T-helper 2 cell (primary cell): ENCODE measurements around the gene DUSP22.
"Not testable (repeated sequence)": the region's sequence is repeated elsewhere in the genome, so short reads cannot be mapped to it uniquely, and the experiment has no call there.

ENCODE experiments used
- DNase-seq, 5 experiments: peaks; one replicate each; pipeline versions ENCODE4 v3.0.0 to v3.0.0-alpha.2; 2012 to 2022
- total RNA-seq, 2 donors: gene quantifications; one replicate each; lab custom pipeline; 2026; lab: John Stamatoyannopoulos, UW

Gene DUSP22, protein sequence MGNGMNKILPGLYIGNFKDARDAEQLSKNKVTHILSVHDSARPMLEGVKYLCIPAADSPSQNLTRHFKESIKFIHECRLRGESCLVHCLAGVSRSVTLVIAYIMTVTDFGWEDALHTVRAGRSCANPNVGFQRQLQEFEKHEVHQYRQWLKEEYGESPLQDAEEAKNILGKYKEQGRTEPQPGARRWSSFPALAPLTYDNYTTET
- total RNA-seq, result 29.0 to 33.0 reads per million in 2 donors

DNA sequence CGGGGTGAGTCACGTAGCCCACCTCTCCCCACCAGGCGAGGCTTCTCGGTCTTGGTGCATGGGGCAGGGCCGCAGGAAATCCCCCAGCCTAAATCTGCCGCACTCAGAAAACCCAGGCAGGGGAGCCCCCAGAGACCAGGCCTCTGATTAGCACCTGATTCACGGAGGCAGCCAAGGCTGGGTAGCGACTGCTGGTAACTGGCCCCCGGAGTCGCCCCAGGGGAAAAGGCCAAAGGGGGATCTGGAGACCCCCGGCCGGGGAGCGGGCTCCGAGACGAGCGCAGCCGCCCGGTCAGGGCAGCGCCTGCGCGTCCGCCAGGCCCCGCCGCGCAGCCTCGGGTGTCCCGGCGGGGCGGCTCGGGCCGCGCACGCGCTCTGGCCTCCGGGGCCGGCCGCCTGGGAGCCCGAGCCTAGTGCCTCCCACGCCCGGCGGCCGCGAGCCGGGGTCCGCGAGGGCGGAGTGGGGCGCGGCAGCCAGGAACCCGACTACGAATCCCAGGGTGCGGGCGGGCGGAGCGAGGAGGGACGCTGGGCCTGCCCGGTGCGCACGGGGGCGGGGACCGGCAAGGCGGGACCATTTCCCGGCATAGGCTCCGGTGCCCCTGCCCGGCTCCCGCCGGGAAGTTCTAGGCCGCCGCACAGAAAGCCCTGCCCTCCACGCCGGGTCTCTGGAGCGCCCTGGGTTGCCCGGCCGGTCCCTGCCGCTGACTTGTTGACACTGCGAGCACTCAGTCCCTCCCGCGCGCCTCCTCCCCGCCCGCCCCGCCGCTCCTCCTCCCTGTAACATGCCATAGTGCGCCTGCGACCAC is at the start of gene DUSP22:
Gene DUSP22, plus strand, starts transcription at position 791 of the 809 bp plus-strand sequence. CDS start 53 bp downstream, outside the sequence.
- DNase-seq, result peak; percentile 54 to 85 (median 65)

DNA sequence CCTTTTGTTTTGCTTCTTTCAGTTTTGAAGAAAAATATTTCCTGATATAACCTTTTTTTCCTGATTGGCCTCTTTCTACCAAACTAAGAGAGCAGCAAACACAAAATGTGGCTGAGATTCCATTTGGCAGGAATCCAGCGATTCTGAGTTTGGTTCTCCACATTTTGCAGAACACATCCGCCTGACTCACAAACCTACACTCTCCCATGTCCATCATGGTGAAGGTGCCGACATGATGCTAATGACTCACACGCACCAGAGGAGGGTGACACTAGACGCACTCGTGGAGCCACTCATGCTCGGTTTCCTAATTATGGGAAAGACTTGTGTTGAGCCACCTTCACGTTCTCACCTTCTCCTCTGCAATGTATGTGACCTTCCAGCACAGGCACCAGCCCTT is 45.9 kb upstream of the DUSP22 start:
- no peak for DNase-seq

- DNase-seq, result no peak
Measured at GRCh38 chr6:247351-247750, 44.9 kb upstream of the DUSP22 start.

DNA sequence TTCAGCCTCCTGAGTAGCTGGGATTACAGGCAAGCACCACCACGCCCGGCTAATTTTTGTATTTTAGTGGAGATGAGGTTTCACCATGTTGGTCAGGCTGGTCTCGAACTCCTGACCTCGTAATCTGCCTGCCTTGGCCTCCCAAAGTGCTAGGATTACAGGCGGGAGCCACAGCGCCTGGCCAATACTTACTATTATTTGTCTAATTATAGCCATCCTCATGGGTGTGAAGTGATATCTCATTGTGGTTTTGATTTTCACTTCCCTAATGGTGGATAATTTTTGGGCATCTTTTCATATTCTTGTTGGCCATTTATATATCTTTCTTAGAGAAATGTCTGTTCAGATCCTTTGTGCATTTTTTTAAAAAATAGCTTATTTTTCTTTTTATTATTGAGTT is 44.2 kb upstream of the DUSP22 start:
- not testable (repeated sequence) for DNase-seq

GRCh38 chr6:250676-251075 is 41.6 kb upstream of the DUSP22 start:
- DNase-seq, result no peak

DNA sequence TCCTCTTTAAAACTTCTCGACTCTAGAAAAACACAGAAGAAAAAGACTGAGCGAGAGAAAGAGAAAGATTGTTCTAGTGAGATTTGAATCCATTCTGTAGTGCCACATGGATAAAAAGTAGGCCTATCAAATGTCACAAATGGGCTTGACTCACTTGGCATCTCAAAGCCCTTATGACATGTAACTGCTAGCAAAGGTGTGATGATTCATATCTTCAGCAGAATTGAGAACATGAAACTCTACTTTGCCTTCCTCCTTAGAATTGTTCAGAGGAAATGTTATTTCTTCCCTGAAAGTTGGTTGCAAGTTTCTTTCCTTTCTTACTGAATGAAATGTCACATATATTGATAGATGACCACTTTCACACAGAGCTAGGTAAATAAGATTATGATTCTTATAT is 40.4 kb upstream of the DUSP22 start:
- peak in 1 of 5 experiments; percentile 66 for DNase-seq

DNA sequence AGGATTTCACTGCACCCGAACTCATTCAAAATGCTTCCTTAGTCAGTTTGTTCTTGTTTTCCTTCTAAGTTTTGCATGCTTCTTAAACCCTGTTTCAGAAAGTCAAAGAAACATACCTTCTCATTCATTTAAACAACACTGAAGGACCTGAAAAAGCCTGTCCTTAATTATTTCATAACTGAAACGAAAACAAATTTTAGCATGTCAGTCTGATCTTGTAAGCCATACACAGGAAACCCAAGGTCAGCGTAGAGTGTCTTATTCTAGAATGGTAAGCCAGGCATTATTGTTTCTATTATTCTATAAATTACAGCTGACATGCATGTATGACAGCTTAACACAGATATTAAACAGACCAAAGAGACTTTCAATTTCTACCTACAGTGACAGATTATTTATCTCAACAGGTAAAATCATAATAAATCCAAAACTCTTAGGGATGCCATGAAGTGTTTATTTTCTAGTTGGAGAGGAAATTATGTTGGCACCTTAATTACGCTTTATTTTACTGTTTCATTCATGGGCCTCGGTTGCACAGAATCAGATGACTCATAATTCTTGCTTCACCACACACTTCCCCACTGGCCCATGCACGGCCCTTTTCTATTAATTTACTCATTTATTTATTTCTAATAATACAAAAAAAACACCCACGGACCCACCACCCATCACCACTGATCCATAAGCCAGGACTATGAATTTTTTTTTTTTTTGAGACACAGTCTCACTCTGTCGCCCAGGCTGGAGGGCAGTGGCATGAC is 39.3 kb upstream of the DUSP22 start:
- no peak for DNase-seq

GRCh38 chr6:254016-254415 is 38.3 kb upstream of the DUSP22 start:
- DNase-seq, result no peak

GRCh38 chr6:255041-255750 is 37.1 kb upstream of the DUSP22 start:
- DNase-seq, result no peak

DNA sequence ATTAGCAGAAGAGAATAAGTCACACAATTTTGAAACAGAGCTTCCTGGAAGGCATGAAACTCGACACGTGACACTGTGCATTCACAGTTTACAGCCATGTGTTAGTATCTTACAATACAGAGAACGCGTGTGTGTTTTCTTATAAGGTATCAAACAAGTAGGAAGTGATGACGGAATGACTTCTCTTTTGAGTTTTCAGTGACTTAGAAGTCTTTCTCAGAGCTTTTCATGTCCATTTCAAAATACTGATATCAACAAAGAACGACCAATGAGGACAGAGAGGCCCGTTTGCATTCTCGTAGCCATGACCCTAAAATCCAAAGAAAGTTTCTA is 36.6 kb upstream of the DUSP22 start:
- DNase-seq, result no peak

DNA sequence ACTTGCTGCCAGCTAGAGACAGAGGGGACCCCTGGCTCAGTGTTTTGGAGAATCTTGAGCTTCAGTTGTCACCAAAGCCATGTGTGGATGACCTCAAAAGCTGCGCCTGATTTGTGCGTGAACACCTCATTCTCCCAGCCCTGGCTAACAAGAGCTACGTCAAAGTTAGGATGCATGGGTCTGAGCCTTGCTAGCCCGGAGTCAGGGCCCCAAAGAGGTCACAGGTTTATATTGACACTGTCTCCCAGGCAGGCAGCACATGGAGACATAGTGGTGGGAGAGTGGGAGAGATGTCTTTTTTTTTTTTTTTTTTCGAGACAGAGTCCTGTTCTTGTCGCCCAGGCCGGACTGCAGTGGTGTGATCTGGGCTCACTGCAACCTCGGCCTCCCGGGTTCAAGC is 36.1 kb upstream of the DUSP22 start:
- no peak for DNase-seq

DNA sequence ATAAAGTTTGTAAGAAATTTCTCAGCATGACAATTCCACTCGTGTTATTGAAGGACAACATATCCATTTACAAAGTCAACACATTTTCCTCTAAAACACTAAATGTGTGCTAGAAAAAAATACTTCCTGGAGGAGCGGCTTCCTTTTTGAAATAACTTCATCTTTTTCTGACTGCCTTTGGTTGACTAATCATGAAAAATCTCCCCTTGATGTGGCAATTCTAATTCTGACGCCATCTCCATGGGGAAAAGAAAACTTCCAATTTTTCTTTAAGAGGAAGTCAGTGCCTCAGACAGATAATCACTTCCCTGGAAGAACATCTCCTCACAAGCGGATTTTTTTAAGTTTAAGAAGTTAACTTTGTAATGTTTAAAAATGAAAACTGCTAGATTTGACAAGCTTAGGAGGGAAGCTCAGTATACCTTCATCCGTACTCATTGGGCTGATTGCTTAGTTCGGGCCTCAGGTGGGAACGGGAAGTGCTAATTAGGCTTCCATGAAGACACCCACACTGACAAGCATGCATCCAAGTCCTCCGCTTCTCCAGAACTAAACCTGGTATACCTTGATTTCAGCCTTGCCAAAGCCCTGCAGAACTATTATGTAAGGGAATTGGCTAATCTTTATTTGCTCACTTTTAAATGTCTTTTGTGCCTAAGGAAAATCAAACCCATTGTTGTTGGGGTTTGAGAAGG is 35.1 kb upstream of the DUSP22 start:
- no peak for DNase-seq

DNA sequence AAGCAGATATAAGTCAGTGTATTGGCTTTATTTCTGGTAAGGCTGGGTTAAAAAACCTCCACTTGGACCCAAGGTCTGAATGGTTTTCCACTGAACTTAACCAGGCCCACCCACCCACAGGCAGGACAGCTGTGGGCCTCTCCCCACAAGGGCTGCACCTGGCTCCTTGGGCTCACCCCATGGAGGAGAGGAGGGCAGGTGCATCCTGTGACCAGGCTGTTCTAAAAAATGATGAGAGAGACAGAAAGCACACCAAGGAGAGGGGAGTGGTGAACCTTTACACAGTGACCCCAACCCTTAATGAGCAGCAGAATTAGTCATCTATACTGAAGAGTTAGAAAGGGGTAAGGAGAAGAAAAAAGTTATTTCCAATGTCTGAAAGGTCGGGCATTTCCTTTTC is 34.5 kb upstream of the DUSP22 start:
- no peak for DNase-seq

DNA sequence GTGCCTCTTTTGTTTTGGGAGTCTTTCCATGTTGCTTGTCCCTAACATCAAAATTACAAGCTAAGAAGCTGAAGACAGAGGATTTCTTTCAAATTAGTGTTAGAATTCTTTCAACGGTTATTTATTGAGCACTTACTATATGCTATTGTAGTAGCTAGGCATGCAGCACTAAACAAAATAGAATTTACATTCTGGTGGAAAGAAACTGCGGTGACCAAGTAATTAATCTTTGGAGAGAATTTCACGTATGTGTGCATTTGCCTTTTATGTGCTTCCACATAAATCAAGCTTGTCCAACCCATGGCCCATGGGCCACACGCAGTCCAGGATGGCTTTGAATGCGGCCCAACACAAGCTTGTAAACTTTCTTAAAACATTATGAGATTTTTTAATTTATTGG is 33.0 kb upstream of the DUSP22 start:
- DNase-seq, result no peak

GRCh38 chr6:259901-260508 is 32.3 kb upstream of the DUSP22 start:
- peak in 1 of 5 experiments; percentile 49 for DNase-seq

DNA sequence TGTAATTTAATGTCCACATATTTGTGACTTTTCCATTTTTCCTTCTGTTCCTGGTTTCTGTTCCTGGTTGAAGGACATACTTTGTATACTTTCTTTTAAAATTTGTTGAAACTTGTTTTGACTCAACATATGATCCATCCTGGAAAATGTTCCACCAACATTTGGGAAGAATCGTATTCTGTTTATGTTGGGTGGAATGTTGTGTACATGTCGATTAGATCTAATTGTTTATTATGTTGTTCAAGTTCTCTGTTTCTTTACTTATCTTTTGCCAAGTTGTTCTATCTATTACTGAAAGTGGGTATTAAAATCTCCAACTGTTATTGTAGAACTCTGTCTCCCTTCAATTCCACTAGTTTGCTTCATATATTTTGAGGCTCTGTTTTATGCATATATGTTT is 27.7 kb upstream of the DUSP22 start:
- no peak for DNase-seq

DNA sequence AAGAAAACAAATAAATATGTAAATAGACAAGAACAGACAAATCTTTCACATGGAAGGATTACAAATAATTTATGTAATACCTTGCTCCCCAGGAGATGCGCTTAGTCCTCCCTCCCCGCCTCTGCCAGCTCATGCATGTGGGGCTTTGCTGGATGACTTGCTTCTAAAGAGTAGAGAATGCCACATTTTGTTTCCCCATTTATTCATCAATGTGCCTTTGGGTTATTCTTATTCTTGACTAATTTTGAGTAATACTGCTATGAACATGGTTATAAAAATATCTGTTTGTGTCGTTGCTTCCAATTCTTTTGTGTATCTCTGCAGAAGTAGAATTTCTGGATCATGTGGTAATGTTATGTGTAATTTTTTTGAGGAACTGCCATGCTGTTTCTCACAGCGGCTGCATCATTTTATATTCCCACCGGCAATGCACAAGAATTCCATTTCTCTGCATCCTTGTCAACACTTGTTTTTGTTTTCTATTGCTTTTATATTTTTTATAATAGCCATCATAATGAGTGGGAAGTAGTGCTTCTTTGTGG is 23.8 kb upstream of the DUSP22 start:
- no peak for DNase-seq

- DNase-seq, result no peak
Measured at GRCh38 chr6:273551-274058, 18.7 kb upstream of the DUSP22 start.

DNA sequence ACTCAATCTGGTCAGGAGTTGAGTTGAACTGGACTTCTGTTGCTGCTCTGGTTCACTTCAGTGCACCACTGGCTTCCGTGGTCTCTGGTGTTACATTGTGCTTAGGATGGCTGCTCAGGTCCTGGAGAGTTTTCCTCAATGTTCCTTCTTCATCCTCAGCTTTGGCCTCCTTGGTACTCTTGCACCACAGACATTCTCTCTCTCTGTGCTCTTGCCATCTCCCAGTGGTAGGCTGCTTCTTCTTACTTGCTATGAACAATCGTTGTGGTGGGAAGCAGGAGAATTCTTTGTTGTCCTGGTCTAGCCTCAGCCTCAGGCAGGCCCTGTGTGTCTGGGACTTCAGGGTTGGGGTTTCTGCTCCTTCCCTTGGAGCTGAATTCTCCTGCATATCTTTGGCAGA is 14.5 kb upstream of the DUSP22 start:
- no peak for DNase-seq

DNA sequence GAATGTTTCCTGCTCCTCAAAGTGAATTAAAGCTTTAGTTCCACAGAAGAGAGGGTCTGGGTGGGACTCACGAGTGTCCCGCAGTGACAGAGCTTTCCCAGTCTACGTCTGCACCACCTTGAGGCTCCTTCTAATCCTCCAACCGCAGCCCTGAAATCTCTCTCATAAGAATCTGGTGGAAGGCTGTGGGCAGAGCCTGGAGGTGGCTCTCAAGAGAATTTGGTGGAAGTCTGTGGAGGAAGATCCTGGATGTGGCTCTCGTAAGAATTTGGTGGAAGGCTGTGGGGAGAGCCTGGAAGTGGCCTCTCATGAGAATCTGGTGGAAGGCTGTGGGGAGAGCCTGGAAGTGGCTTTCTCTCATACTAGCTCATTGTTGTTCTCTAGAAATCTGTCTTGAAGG is 13.8 kb upstream of the DUSP22 start:
- DNase-seq, result no peak

GRCh38 chr6:279341-280029 is 12.8 kb upstream of the DUSP22 start:
- DNase-seq, result no peak
